ENCODE measurements around the gene MAN2B1.

Gene MAN2B1

GRCh38 chr19:12610540-12611360, 55.8 kb downstream of the MAN2B1 start, which contains the start of the genes ZNF490 and ZNF791:
Gene ZNF490 (minus strand): TSS chr19:12610813. CDS start chr19:12610680, 133 bp downstream.
Gene ZNF791 (plus strand): TSS chr19:12610920. CDS start chr19:12611080, 160 bp downstream.
- peak; percentile 98 for DNase-seq

GRCh38 chr19:12607631-12608030, 58.9 kb downstream of the MAN2B1 start:
- no peak for DNase-seq

- no peak for DNase-seq
Measured at GRCh38 chr19:12606796-12607195, 59.7 kb downstream of the MAN2B1 start.

- peak; percentile 73 for DNase-seq
Measured at GRCh38 chr19:12603714-12604113, 62.8 kb downstream of the MAN2B1 start.

- no peak for DNase-seq
Measured at GRCh38 chr19:12597594-12597993, 68.9 kb downstream of the MAN2B1 start.

GRCh38 chr19:12596927-12597548, 69.5 kb downstream of the MAN2B1 start:
- no peak for DNase-seq
